SK-N-SH treated with all-trans-retinoic acid at 6 μM for 48 hours (cell line): Measurements from ENCODE around the gene IGF1R.

ENCODE experiments used
- ATAC-seq: fragments of 200-7000 bp; cut with Tn5 transposase; 3 replicates; pipeline ENCODE4 v1.9.1; 2020; ENCODE audit warnings: mild to moderate bottlenecking, moderate library complexity
- ARNTL ChIP-seq: fragments of 450-650 bp; formaldehyde crosslinking; IDR thresholded peaks from 2 replicates; pipeline ENCODE4 v1.5.0; 2020; ENCODE audit warnings: low read depth, mild to moderate bottlenecking, moderate library complexity, borderline replicate concordance
- BACH2 ChIP-seq: fragments of 250-450 bp; sonication (Bioruptor Pico); IDR thresholded peaks from 2 replicates; pipeline ENCODE4 v1.9.0; 2021; ENCODE audit warnings: mild to moderate bottlenecking, borderline replicate concordance
- CSDC2 ChIP-seq: fragments of 250-450 bp; sonication (Bioruptor Pico); IDR thresholded peaks from 2 replicates; pipeline ENCODE4 v1.5.0; 2020; ENCODE audit warnings: mild to moderate bottlenecking, moderate library complexity
- CSRNP3 ChIP-seq: fragments of 250-450 bp; sonication (Bioruptor Pico); IDR thresholded peaks from 2 replicates; pipeline ENCODE4 v1.5.1; 2021; ENCODE audit warnings: mild to moderate bottlenecking, moderate library complexity
- ESRRG ChIP-seq: fragments of 250-450 bp; sonication (Bioruptor Pico); IDR thresholded peaks from 2 replicates; pipeline ENCODE4 v1.6.1; 2021; ENCODE audit warnings: mild to moderate bottlenecking
- GLIS3 ChIP-seq: fragments of 250-450 bp; sonication (Bioruptor Pico); IDR thresholded peaks from 2 replicates; pipeline ENCODE4 v1.5.0; 2020; ENCODE audit warnings: mild to moderate bottlenecking, moderate library complexity
- OSR1 ChIP-seq: fragments of 250-450 bp; sonication (Bioruptor Pico); IDR thresholded peaks from 2 replicates; pipeline ENCODE4 v1.8.0; 2022; ENCODE audit warnings: moderate library complexity, mild to moderate bottlenecking, inconsistent platforms
- POU6F1 ChIP-seq: fragments of 250-450 bp; sonication (Bioruptor Pico); IDR thresholded peaks from 2 replicates; pipeline ENCODE4 v1.8.0; 2021; ENCODE audit warnings: low read depth, mild to moderate bottlenecking, moderate library complexity, borderline replicate concordance
- PPARA ChIP-seq: fragments of 250-450 bp; sonication (Bioruptor Pico); IDR thresholded peaks from 2 replicates; pipeline ENCODE4 v1.5.0; 2020; ENCODE audit warnings: mild to moderate bottlenecking, borderline replicate concordance
- RARB ChIP-seq: fragments of 250-450 bp; sonication (Bioruptor Pico); IDR thresholded peaks from 2 replicates; pipeline ENCODE4 v1.8.0; 2021; ENCODE audit warnings: mild to moderate bottlenecking, moderate library complexity
- TCF4 ChIP-seq: fragments of 250-450 bp; sonication (Bioruptor Pico); IDR thresholded peaks from 2 replicates; pipeline ENCODE4 v1.8.0; 2021; ENCODE audit warnings: mild to moderate bottlenecking, moderate library complexity, borderline replicate concordance
- TOX ChIP-seq: fragments of 250-450 bp; sonication (Bioruptor Pico); IDR thresholded peaks from 2 replicates; pipeline ENCODE4 v1.8.0; 2021; ENCODE audit warnings: mild to moderate bottlenecking, moderate library complexity, borderline replicate concordance
- ZC3H10 ChIP-seq: fragments of 250-450 bp; sonication (Bioruptor Pico); IDR thresholded peaks from 2 replicates; pipeline ENCODE4 v1.5.1; 2021; ENCODE audit warnings: mild to moderate bottlenecking, moderate library complexity
- ZFP3 ChIP-seq: fragments of 250-450 bp; sonication (Bioruptor Pico); IDR thresholded peaks from 2 replicates; pipeline ENCODE4 v1.5.0; 2020; ENCODE audit warnings: mild to moderate bottlenecking, moderate library complexity
- ZFP30 ChIP-seq: fragments of 450-650 bp; formaldehyde crosslinking; IDR thresholded peaks from 2 replicates; pipeline ENCODE4 v1.5.0; 2022; ENCODE audit warnings: mild to moderate bottlenecking, moderate library complexity
- ZNF565 ChIP-seq: fragments of 450-650 bp; formaldehyde crosslinking; conservative IDR thresholded peaks from 2 replicates; pipeline ENCODE4 v1.5.0; 2020; ENCODE audit warnings: low read depth, mild to moderate bottlenecking, moderate library complexity
- ZNF70 ChIP-seq: fragments of 450-650 bp; formaldehyde crosslinking; IDR thresholded peaks from 2 replicates; pipeline ENCODE4 v1.5.0; 2020; ENCODE audit warnings: mild to moderate bottlenecking, moderate library complexity
- ZNF8 ChIP-seq: fragments of 450-650 bp; formaldehyde crosslinking; IDR thresholded peaks from 2 replicates; pipeline ENCODE4 v1.5.0; 2020; ENCODE audit warnings: mild to moderate bottlenecking, moderate library complexity
- TF ChIP-seq, protein P1 (sequence below): fragments of 250-450 bp; sonication (Bioruptor Pico); IDR thresholded peaks from 2 replicates; pipeline ENCODE4 v1.8.0; 2020; ENCODE audit warnings: mild to moderate bottlenecking, moderate library complexity, borderline replicate concordance
- TF ChIP-seq, protein P2 (sequence below): fragments of 250-450 bp; sonication (Bioruptor Pico); IDR thresholded peaks from 2 replicates; pipeline ENCODE4 v1.5.1; 2020; ENCODE audit warnings: low read depth, mild to moderate bottlenecking, moderate library complexity
- TF ChIP-seq, protein P3 (sequence below): fragments of 250-450 bp; sonication (Bioruptor Pico); IDR thresholded peaks from 2 replicates; pipeline ENCODE4 v1.5.0; 2020; ENCODE audit warnings: mild to moderate bottlenecking, moderate library complexity

Gene IGF1R

DNA sequence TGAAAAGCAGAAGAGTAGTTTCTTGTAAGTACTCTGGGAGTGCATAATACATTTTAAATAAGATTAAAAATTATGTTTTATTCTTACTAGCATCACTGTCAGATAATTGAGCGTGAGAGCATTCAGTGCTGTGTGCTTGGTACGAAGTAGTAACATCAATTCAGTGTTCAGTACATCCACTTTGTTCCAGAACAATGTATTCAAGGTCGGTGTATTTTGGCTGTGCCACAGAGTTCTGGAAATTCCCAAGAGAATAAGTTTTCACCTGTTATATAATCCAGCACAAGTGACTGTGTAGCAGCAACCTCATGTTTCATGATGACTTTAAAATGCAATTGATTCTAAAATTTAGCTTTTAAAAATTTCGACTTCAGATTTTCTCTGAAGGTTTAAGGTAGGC is 130.6 kb downstream of the IGF1R start (continued):
- TF ChIP-seq ZNF8 (no peak), GLIS3 (CRISPR knock-in tag) (no peak), BACH2 (CRISPR knock-in tag) (no peak), CSRNP3 (CRISPR knock-in tag) (no peak)

DNA sequence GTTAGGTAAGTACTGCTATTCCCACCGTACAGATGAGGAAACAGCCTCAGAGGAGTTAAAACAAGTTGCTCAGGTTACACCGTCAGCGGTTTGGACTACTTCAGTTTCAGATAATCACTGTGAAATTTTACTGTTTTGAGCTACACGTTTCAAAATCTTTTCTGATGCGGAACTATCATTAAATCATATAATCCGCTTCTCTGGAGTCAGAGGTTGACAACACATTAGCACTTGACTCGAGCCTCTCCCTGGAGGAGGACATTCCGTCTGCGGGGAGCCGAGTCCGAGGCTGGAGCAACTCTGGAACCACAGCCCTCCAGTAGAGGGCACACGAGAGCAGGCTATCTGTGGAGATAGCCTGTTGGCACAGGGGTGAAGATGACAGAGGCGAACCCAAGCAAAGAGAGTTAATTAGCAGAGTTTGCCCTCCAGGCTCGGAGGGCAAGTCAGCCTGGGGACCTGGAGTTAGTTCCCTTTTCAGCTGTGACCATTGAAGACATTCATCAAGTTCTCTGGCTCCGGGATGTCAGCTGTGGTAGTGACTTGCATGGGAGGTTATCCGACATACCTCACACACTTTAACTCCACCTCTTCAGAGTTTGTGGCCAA is 131.2 kb downstream of the IGF1R start:
- ATAC-seq = peak; percentile 98
- no peak for TF ChIP-seq ZNF8
- TF ChIP-seq, protein P1, sequence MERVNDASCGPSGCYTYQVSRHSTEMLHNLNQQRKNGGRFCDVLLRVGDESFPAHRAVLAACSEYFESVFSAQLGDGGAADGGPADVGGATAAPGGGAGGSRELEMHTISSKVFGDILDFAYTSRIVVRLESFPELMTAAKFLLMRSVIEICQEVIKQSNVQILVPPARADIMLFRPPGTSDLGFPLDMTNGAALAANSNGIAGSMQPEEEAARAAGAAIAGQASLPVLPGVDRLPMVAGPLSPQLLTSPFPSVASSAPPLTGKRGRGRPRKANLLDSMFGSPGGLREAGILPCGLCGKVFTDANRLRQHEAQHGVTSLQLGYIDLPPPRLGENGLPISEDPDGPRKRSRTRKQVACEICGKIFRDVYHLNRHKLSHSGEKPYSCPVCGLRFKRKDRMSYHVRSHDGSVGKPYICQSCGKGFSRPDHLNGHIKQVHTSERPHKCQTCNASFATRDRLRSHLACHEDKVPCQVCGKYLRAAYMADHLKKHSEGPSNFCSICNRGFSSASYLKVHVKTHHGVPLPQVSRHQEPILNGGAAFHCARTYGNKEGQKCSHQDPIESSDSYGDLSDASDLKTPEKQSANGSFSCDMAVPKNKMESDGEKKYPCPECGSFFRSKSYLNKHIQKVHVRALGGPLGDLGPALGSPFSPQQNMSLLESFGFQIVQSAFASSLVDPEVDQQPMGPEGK = no peak
- no peak for TF ChIP-seq TCF4 (CRISPR knock-in tag)
- no peak for TF ChIP-seq TOX (CRISPR knock-in tag)

GRCh38 chr15:98781838-98782237 is 133.5 kb downstream of the IGF1R start:
- no peak for ATAC-seq
- TF ChIP-seq OSR1 (no peak), ZNF8 (no peak), GLIS3 (CRISPR knock-in tag) (no peak)

- ATAC-seq = no peak
- TF ChIP-seq POU6F1 (CRISPR knock-in tag) (no peak), ESRRG (CRISPR knock-in tag) (no peak), BACH2 (CRISPR knock-in tag) (no peak), TCF4 (CRISPR knock-in tag) (no peak), ZC3H10 (CRISPR knock-in tag) (no peak), ZNF8 (no peak), CSRNP3 (CRISPR knock-in tag) (no peak), ZNF70 (no peak), ZNF565 (no peak), ZFP30 (CRISPR knock-in tag) (no peak), GLIS3 (CRISPR knock-in tag) (no peak), RARB (CRISPR knock-in tag) (no peak), OSR1 (no peak), ZFP3 (CRISPR knock-in tag) (no peak), PPARA (CRISPR knock-in tag) (no peak), CSDC2 (CRISPR knock-in tag) (no peak), ARNTL (CRISPR knock-in tag) (no peak)
- TF ChIP-seq, protein P2, sequence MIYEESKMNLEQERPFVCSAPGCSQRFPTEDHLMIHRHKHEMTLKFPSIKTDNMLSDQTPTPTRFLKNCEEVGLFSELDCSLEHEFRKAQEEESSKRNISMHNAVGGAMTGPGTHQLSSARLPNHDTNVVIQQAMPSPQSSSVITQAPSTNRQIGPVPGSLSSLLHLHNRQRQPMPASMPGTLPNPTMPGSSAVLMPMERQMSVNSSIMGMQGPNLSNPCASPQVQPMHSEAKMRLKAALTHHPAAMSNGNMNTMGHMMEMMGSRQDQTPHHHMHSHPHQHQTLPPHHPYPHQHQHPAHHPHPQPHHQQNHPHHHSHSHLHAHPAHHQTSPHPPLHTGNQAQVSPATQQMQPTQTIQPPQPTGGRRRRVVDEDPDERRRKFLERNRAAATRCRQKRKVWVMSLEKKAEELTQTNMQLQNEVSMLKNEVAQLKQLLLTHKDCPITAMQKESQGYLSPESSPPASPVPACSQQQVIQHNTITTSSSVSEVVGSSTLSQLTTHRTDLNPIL (CRISPR knock-in tag) = no peak
- TF ChIP-seq, protein P1 = no peak
- TF ChIP-seq, protein P3, sequence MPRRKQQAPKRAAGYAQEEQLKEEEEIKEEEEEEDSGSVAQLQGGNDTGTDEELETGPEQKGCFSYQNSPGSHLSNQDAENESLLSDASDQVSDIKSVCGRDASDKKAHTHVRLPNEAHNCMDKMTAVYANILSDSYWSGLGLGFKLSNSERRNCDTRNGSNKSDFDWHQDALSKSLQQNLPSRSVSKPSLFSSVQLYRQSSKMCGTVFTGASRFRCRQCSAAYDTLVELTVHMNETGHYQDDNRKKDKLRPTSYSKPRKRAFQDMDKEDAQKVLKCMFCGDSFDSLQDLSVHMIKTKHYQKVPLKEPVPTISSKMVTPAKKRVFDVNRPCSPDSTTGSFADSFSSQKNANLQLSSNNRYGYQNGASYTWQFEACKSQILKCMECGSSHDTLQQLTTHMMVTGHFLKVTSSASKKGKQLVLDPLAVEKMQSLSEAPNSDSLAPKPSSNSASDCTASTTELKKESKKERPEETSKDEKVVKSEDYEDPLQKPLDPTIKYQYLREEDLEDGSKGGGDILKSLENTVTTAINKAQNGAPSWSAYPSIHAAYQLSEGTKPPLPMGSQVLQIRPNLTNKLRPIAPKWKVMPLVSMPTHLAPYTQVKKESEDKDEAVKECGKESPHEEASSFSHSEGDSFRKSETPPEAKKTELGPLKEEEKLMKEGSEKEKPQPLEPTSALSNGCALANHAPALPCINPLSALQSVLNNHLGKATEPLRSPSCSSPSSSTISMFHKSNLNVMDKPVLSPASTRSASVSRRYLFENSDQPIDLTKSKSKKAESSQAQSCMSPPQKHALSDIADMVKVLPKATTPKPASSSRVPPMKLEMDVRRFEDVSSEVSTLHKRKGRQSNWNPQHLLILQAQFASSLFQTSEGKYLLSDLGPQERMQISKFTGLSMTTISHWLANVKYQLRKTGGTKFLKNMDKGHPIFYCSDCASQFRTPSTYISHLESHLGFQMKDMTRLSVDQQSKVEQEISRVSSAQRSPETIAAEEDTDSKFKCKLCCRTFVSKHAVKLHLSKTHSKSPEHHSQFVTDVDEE (CRISPR knock-in tag) = no peak
These were observed 134.5 kb downstream of the IGF1R start for GRCh38 chr15:98782801-98783200.
